Activated CD8-positive, alpha-beta T cell treated with anti-CD3 and anti-CD28 coated beads for 36 hours (primary cell): ENCODE measurements around the gene TOM1L1. TPM values are rescaled to one million over a fixed set of nuclear protein-coding genes. Genes with fewer than 3 reads are reported as not detected.

ENCODE experiments used
- ATAC-seq: fragments of 200-7000 bp; cut with Tn5 transposase; one replicate; pipeline ENCODE4 v1.10.0; 2021; ENCODE audit warnings: mild to moderate bottlenecking, moderate library complexity
- CTCF ChIA-PET: fragments of 350-600 bp; sonication (Branson Sonifier 250); formaldehyde crosslinking; loops from one replicate; lab custom pipeline; 2021; ENCODE audit warnings: antibody characterized with exemption; lab: Charles Lee
- POLR2A ChIA-PET: fragments of 350-600 bp; sonication (Branson Sonifier 250); formaldehyde crosslinking; loops from one replicate; lab custom pipeline; 2021; ENCODE audit warnings: antibody characterized with exemption; lab: Charles Lee
- DNase-seq: peaks from one replicate; pipeline ENCODE4 v3.0.0-alpha.2; 2020
- H3K27ac Mint-ChIP-seq: one replicate; pipeline ENCODE4 v1.8.0; 2021; ENCODE audit warnings: mild to moderate bottlenecking, mixed read lengths
- H3K27me3 Mint-ChIP-seq: one replicate; pipeline ENCODE4 v1.8.0; 2021; ENCODE audit warnings: mixed read lengths
- H3K36me3 Mint-ChIP-seq: one replicate; pipeline ENCODE4 v1.8.0; 2021; ENCODE audit warnings: low read depth, mixed read lengths
- H3K4me1 Mint-ChIP-seq: one replicate; pipeline ENCODE4 v1.8.0; 2021; ENCODE audit warnings: low read depth, mixed read lengths
- H3K4me3 Mint-ChIP-seq: one replicate; pipeline ENCODE4 v1.8.0; 2021; ENCODE audit warnings: mild to moderate bottlenecking, moderate library complexity, mixed read lengths
- H3K9me3 Mint-ChIP-seq: one replicate; pipeline ENCODE4 v1.8.0; 2021; ENCODE audit warnings: mixed read lengths
- CTCF ChIP-seq: fragments of 200-600 bp; IDR thresholded peaks from one replicate; pipeline ENCODE4 v1.8.0; 2022; ENCODE audit warnings: antibody characterized with exemption, mild to moderate bottlenecking
- intact Hi-C: fragments of 100-400 bp; cut with micrococcal nuclease; formaldehyde crosslinking; loops from one replicate; pipeline ENCODE4 v1.10.0; 2022
- total RNA-seq, 2 experiments: library from RNA; stranded (reverse); gene quantifications; one replicate each; pipeline ENCODE4 v1.2.3, GENCODE V29; 2021

TOM1L1 gene
- total RNA-seq, 2 experiments from 2014 or later: not detected

- ChIA-PET POLR2A (no interaction called here), CTCF (no interaction called here)
- Mint-ChIP-seq H3K27ac (no peak overlapping the region), H3K4me1 (peaks cover 7% of the 10 kb centered on the region), H3K4me3 (no peak overlapping the region), H3K9me3 (no peaks in the 10 kb centered on the region), H3K36me3 (no peaks in the 10 kb centered on the region), H3K27me3 (peaks cover 41% of the 10 kb centered on the region)
- intact Hi-C loops: no loop called here
- no peak for TF ChIP-seq CTCF
- DNase-seq (no peak), ATAC-seq (no peak)
These were observed 2.1 kb upstream of the TOM1L1 start for GRCh38 chr17:54898576-54898975.

- peaks cover 39% of the 10 kb centered on the region for H3K27me3 Mint-ChIP-seq
These were observed 1.5 kb upstream of the TOM1L1 start for GRCh38 chr17:54899201-54899600.

GRCh38 chr17:54899721-54900456 lies 763 bp upstream of the TOM1L1 start:
- no peak for DNase-seq
- CTCF ChIA-PET: no interaction called here
- Mint-ChIP-seq H3K27ac (no peak overlapping the region), H3K27me3 (peaks cover 39% of the 10 kb centered on the region), H3K9me3 (no peaks in the 10 kb centered on the region), H3K4me3 (peak overlapping the region; percentile 14), H3K4me1 (peaks cover 7% of the 10 kb centered on the region), H3K36me3 (no peaks in the 10 kb centered on the region)
- POLR2A ChIA-PET: no interaction called here
- intact Hi-C loops: no loop called here
- no peak for TF ChIP-seq CTCF
- no peak for ATAC-seq

More at GRCh38 chr17:54899201-54899600, 1.5 kb upstream of the TOM1L1 start:
- ATAC-seq: no peak
- no peak for DNase-seq
- Mint-ChIP-seq H3K9me3 (no peaks in the 10 kb centered on the region), H3K36me3 (no peaks in the 10 kb centered on the region), H3K4me1 (peaks cover 7% of the 10 kb centered on the region), H3K4me3 (no peak overlapping the region), H3K27ac (no peak overlapping the region)
- CTCF ChIA-PET: no interaction called here
- POLR2A ChIA-PET: no interaction called here
- intact Hi-C loops: no loop called here
- TF ChIP-seq CTCF: no peak

- peak overlapping the region; percentile 33 for H3K4me3 Mint-ChIP-seq
- intact Hi-C loops: no loop called here
- no peak for DNase-seq
- no peak for TF ChIP-seq CTCF
- H3K27me3 Mint-ChIP-seq: peaks cover 34% of the 10 kb centered on the region
- no peak for ATAC-seq
- no peaks in the 10 kb centered on the region for H3K36me3 Mint-ChIP-seq
- no peaks in the 10 kb centered on the region for H3K9me3 Mint-ChIP-seq
- ChIA-PET CTCF (no interaction called here), POLR2A (interaction anchor here (0.7 kb wide), 1 partner anchor 1231 kb away, joined by 4 read pairs; no protein-coding TSS in a partner anchor)
- peaks cover 7% of the 10 kb centered on the region for H3K4me1 Mint-ChIP-seq
- H3K27ac Mint-ChIP-seq: no peak overlapping the region
These were observed 674 bp downstream of the TOM1L1 start for GRCh38 chr17:54901230-54901822.

- TF ChIP-seq CTCF: no peak
- peaks cover 29% of the 10 kb centered on the region for H3K27me3 Mint-ChIP-seq
- intact Hi-C loops: no loop called here
- ChIA-PET CTCF (no interaction called here), POLR2A (interaction anchor here (0.7 kb wide), 1 partner anchor 1232 kb away, joined by 4 read pairs; no protein-coding TSS in a partner anchor)
- DNase-seq (no peak), ATAC-seq (no peak)
- H3K4me3 Mint-ChIP-seq: no peak overlapping the region
- no peaks in the 10 kb centered on the region for H3K9me3 Mint-ChIP-seq
- H3K27ac Mint-ChIP-seq: no peak overlapping the region
- no peaks in the 10 kb centered on the region for H3K36me3 Mint-ChIP-seq
- H3K4me1 Mint-ChIP-seq: peaks cover 7% of the 10 kb centered on the region
These were observed 1.4 kb downstream of the TOM1L1 start for GRCh38 chr17:54902017-54902416.
